HG03442 (cell line): ENCODE measurements around the gene SLC10A1.

Source experiments
- ATAC-seq: cut with Tn5 transposase; IDR thresholded peaks from one replicate; pipeline ENCODE4 v1.9.1; 2021; ENCODE audit warnings: mild to moderate bottlenecking, moderate library complexity; ENCODE audit not compliant: unreplicated experiment

SLC10A1 gene

DNA sequence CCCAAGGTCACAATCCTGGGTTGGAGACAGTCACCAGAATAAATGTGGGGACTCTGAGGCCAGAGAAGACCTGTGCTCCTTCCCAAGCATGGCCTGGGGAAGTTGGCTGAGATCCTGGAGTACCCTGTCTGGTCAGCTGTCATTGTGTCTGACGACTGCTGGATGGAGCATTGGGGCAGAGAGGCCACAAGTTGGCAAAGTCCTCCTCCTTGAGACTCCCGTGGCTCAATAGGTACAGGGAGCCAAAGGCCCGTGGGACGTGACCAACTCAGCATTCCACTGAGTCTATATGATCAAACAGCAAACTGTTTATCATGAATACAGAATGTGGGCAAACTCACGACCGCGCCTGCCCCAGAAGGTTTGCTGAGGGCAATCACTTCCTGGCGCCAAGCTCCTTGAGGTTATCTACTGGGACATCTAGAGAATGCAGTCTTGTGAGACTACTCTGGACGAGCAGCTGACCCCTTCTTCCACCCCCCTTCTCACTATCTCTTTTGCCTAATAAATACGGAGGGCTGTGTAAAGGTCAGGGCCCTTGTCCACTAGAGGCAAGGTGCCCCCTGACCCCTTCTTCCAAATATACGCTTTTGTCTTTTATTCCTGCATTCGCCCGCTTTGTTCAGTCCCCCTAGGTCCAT is 14.3 kb upstream of the SLC10A1 start:
- no peak for ATAC-seq

- ATAC-seq, result no peak
Observed at GRCh38 chr14:69808919-69809808, 12.1 kb upstream of the SLC10A1 start.

- no peak for ATAC-seq
Observed at GRCh38 chr14:69807192-69807591, 10.2 kb upstream of the SLC10A1 start.

GRCh38 chr14:69804902-69805301 is 7.9 kb upstream of the SLC10A1 start:
- ATAC-seq, result no peak

GRCh38 chr14:69803753-69804152 is 6.7 kb upstream of the SLC10A1 start:
- no peak for ATAC-seq

DNA sequence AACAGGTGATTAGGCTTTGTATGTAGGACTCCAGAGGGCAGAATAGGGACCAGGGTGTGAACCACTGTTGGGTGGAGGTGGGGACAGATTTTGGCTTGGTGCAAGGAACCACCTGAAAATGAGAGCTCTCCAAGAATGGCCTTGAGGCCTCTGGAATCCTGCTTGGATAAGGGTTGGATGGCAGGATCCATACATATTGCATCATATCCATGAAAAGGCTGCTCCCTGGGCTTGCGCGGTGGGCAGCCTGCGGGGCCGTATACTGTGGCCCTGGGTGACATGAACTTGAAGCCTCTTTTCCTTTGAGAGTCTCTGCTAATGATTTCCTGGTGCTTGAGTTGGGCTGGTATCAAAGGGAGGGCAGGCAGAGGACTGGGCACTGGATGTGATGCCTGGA is 1.3 kb upstream of the SLC10A1 start:
- no peak for ATAC-seq

GRCh38 chr14:69797573-69798338 is 715 bp upstream of the SLC10A1 start:
- no peak for ATAC-seq

GRCh38 chr14:69795691-69796090 is 1.4 kb downstream of the SLC10A1 start:
- ATAC-seq, result no peak

- ATAC-seq, result no peak
Observed at GRCh38 chr14:69794791-69795190, 2.2 kb downstream of the SLC10A1 start.

- ATAC-seq, result no peak
Observed at GRCh38 chr14:69792887-69793421, 4.1 kb downstream of the SLC10A1 start.

DNA sequence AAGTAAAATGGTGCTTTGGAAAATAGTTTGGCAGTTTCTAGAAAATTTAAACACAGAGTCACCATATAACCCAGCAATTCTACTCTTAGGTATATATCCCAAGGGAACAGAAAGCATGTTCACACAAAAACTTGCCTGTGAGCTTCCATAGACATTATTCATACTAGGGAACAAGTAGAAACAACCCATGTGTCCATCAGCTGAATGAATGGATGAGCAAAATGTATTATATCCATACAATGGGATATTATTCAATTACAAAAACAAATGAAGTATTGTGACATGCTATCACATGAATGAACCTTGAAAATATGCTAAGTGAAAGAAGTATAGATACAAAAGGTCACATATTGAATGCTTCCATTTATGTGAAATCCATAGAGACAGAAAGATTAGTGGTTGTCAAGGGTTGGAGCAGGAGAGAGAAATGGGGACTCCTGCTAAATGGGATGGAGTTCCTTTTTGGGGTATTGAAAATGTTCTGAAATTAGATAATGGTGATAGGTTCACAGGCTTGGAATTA is 7.9 kb downstream of the SLC10A1 start:
- ATAC-seq, result no peak

DNA sequence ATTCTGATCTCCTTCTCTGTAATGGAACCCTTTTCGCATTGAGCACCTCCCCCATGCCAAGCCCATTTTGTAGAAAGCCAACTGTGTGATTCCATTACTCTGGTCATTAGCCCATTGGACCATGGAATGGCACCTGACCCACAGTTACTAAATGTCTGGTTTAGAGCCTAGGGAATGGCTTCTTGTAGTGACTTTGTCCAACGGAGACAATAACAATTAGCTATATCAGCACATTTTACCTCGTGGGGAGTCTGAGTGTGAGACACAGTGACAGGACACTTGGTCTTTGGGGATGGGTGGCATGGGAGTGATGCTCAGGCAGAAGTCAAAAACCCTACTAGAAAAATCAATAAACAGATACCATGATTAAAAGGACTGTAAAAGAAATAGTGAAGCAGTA is 10.4 kb downstream of the SLC10A1 start:
- ATAC-seq, result no peak

GRCh38 chr14:69784942-69785341 is 12.1 kb downstream of the SLC10A1 start:
- no peak for ATAC-seq

DNA sequence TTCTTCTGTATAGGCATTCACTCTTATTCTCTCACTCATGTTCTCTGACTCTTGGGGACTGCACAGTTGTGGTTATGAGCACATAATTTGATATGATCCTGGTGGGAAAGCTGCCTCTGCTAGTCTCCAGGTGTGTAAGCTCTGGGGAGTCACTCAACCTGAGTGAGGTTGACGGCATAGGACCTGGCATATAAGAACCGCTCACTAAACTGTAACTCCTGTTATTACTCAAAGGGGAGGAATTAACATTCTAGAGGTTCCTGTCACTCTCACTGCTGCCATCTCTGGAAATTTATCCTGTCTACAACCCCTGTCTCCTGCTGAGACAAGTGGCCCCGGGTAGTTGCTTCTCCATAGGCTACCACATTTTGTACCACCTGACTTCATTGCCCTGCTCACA is 16.1 kb downstream of the SLC10A1 start:
- no peak for ATAC-seq

- ATAC-seq, result no peak
Observed at GRCh38 chr14:69780092-69780491, 16.9 kb downstream of the SLC10A1 start.

DNA sequence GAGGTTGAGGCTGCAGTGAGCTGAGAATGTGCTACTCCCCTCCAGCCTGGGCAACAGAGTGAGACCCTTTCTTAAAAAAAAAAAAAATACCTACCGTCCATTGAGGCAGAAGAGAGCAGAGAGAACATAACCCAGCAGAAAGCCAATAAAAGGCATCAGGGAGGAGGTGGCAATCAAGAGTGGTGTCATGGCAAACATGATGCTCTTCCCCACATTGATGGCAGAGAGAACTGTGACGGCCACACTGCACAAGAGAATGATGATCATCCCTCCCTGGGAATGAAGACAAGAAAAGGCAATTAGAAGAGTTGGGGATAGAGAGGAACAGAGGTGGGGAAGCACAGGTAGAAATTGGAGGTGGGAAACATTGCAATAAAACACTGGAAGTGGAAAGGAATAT is 18.0 kb downstream of the SLC10A1 start:
- ATAC-seq, result no peak

DNA sequence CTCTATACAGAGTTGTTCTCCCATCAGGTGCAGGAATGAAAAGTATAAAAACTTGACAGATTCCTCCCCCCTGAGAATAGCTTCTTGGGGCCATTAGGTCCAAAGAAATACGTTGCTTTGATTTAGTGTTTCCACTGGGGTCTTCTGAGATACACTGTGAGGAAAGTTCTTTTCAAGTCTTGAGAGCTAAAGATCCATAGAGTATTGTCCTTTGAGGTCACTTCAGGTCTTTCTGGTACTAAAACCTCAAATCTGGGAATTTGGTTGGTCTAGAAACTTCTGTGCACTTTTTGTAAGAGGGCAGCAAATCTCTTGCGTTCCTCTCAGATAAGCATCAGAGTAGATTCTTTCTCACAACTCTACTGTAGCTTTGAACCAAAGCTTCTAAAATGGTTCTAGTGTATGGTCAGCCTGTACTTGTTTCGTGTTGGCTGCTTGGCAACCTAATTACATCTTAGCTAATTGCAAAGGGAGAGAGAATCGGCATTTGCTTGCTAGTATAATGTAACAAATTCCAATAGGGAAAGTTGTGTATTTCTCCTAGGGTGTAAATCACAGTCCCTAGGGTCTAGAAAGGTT is 20.1 kb downstream of the SLC10A1 start:
- ATAC-seq, result no peak

DNA sequence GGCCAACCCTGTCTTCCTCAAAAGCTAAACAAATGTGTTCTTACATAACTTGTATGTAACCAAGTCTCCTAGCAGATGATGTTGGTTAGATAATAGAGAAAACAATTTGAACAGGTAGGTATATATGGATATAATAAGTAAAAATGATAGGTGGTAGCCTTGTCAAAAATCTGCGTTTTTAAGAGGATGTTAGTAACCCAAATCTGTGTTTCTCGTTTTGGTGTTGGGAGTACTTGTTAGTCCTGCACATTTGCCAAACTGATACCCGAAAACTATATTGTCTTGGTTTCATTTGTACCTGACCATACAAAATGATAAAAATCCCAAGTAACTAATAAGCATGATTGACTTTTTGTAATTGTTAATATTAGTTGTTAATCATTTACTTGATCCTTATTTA is 22.0 kb downstream of the SLC10A1 start:
- no peak for ATAC-seq

GRCh38 chr14:69773571-69774276 is 23.3 kb downstream of the SLC10A1 start:
- ATAC-seq, result no peak
